K562 (cell line): ENCODE data around the gene OVOL1. TPM values are rescaled to one million over a fixed set of nuclear protein-coding genes. Genes with fewer than 3 reads are reported as not detected.

Experiments used
- CBFA2T3 ChIP-seq: fragments of 450-650 bp; IDR thresholded peaks from 2 replicates; pipeline ENCODE4 v1.6.1; 2017
- KDM1A ChIP-seq, 2 experiments: fragments of 450-650 bp; IDR thresholded peaks; 2 replicates each; pipeline ENCODE4 v1.6.1; 2016; ENCODE audit warnings: mild to moderate bottlenecking in 2 of 2
- KLF16 ChIP-seq: IDR thresholded peaks from 2 replicates; pipeline ENCODE4 v1.6.1; 2016; ENCODE audit warnings: antibody characterized with exemption
- MEIS2 ChIP-seq: fragments of 450-650 bp; IDR thresholded peaks from 2 replicates; pipeline ENCODE4 v1.6.1; 2014; ENCODE audit warnings: mild to moderate bottlenecking; ENCODE audit not compliant: partially characterized antibody
- RCOR1 ChIP-seq, 2 experiments: IDR thresholded peaks; 2 replicates each; pipeline ENCODE4 v1.6.1; 2012; ENCODE audit warnings: low read depth in 2 of 2, low read length in 2 of 2, borderline replicate concordance in 1 of 2, improper control_type of control experiment in 1 of 2
- polyA plus RNA-seq, 8 experiments: library from polyadenylated mRNA; depleted of rRNA in 4 of 8; stranded (reverse) in 5 of 8; unstranded in 3 of 8; fragments of >200 nt; fragmentation: Nextera tagmentation in 2 of 8; fragmentation: Illumina TruSeq in 1 of 8; extraction: Ambion mirVana in 2 of 8; extraction: Trizol in 1 of 8; gene quantifications; 2 replicates each; pipeline versions ENCODE4 v1.2.1 to v1.2.3, GENCODE V29; 2011 to 2014; ENCODE audit warnings: inconsistent platforms in 1 of 8, missing spikeins in 1 of 8
- total RNA-seq, 7 experiments: library from RNA; depleted of rRNA in 6 of 7; stranded (reverse); fragments of >200 nt in 6 of 7; fragmentation: Illumina TruSeq in 2 of 7; extraction: Trizol in 2 of 7; gene quantifications; 2 replicates each; pipeline versions ENCODE4 v1.2.1 to v1.2.3, GENCODE V29; 2011 to 2021; ENCODE audit warnings: low replicate concordance in 1 of 7
- TF ChIP-seq, protein P1 (sequence below): fragments of 450-650 bp; IDR thresholded peaks from 2 replicates; pipeline ENCODE4 v1.6.1; 2016; ENCODE audit warnings: mild to moderate bottlenecking, moderate library complexity
- TF ChIP-seq, protein P2 (sequence below): fragments of 450-650 bp; IDR thresholded peaks from 2 replicates; pipeline ENCODE4 v1.6.1; 2016
- TF ChIP-seq, protein P3 (sequence below): fragments of 250-450 bp; sonication (Bioruptor Pico); IDR thresholded peaks from 2 replicates; pipeline ENCODE4 v1.8.0; 2022; ENCODE audit warnings: inconsistent platforms, mild to moderate bottlenecking, moderate library complexity, borderline replicate concordance
- TF ChIP-seq, protein P4 (sequence below): fragments of 450-650 bp; IDR thresholded peaks from 2 replicates; pipeline ENCODE4 v1.6.1; 2017; ENCODE audit warnings: antibody characterized with exemption
- TF ChIP-seq, protein P5 (sequence below): fragments of 250-450 bp; sonication (Bioruptor Pico); IDR thresholded peaks from 2 replicates; pipeline ENCODE4 v1.5.0; 2020; ENCODE audit warnings: mild to moderate bottlenecking

The OVOL1 gene
- total and polyA plus RNA-seq, 9 of the 15 experiments (the other 6 are each of a cell fraction or from before 2014, with no cell fraction given) = 0.09 TPM; not detected in 8

DNA sequence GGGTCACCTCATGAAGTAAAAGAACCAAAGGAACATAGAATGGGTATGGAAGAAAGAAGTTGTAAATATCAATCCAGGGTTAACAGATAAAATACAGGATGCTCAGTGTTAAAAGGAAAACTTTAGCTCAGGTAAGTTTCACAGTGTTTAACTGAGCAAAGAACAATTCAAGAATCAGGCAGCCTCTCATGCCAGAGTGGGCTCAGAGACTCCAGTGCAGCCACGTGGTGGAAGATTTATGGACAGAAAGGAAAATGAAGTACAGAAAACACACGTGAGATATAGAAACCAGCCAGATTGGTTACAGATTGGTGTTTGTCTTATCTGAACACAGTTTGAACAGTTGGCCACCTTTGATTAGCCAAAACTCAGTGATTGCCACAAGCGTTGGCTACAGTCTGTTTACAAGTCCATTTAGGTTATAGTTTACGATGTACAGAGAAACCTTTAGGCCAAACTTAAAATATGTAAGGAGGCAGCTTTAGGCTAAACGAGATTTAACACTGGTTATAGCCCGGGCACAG lies 15.2 kb upstream of the OVOL1 start (continued):
- TF ChIP-seq, protein P1, sequence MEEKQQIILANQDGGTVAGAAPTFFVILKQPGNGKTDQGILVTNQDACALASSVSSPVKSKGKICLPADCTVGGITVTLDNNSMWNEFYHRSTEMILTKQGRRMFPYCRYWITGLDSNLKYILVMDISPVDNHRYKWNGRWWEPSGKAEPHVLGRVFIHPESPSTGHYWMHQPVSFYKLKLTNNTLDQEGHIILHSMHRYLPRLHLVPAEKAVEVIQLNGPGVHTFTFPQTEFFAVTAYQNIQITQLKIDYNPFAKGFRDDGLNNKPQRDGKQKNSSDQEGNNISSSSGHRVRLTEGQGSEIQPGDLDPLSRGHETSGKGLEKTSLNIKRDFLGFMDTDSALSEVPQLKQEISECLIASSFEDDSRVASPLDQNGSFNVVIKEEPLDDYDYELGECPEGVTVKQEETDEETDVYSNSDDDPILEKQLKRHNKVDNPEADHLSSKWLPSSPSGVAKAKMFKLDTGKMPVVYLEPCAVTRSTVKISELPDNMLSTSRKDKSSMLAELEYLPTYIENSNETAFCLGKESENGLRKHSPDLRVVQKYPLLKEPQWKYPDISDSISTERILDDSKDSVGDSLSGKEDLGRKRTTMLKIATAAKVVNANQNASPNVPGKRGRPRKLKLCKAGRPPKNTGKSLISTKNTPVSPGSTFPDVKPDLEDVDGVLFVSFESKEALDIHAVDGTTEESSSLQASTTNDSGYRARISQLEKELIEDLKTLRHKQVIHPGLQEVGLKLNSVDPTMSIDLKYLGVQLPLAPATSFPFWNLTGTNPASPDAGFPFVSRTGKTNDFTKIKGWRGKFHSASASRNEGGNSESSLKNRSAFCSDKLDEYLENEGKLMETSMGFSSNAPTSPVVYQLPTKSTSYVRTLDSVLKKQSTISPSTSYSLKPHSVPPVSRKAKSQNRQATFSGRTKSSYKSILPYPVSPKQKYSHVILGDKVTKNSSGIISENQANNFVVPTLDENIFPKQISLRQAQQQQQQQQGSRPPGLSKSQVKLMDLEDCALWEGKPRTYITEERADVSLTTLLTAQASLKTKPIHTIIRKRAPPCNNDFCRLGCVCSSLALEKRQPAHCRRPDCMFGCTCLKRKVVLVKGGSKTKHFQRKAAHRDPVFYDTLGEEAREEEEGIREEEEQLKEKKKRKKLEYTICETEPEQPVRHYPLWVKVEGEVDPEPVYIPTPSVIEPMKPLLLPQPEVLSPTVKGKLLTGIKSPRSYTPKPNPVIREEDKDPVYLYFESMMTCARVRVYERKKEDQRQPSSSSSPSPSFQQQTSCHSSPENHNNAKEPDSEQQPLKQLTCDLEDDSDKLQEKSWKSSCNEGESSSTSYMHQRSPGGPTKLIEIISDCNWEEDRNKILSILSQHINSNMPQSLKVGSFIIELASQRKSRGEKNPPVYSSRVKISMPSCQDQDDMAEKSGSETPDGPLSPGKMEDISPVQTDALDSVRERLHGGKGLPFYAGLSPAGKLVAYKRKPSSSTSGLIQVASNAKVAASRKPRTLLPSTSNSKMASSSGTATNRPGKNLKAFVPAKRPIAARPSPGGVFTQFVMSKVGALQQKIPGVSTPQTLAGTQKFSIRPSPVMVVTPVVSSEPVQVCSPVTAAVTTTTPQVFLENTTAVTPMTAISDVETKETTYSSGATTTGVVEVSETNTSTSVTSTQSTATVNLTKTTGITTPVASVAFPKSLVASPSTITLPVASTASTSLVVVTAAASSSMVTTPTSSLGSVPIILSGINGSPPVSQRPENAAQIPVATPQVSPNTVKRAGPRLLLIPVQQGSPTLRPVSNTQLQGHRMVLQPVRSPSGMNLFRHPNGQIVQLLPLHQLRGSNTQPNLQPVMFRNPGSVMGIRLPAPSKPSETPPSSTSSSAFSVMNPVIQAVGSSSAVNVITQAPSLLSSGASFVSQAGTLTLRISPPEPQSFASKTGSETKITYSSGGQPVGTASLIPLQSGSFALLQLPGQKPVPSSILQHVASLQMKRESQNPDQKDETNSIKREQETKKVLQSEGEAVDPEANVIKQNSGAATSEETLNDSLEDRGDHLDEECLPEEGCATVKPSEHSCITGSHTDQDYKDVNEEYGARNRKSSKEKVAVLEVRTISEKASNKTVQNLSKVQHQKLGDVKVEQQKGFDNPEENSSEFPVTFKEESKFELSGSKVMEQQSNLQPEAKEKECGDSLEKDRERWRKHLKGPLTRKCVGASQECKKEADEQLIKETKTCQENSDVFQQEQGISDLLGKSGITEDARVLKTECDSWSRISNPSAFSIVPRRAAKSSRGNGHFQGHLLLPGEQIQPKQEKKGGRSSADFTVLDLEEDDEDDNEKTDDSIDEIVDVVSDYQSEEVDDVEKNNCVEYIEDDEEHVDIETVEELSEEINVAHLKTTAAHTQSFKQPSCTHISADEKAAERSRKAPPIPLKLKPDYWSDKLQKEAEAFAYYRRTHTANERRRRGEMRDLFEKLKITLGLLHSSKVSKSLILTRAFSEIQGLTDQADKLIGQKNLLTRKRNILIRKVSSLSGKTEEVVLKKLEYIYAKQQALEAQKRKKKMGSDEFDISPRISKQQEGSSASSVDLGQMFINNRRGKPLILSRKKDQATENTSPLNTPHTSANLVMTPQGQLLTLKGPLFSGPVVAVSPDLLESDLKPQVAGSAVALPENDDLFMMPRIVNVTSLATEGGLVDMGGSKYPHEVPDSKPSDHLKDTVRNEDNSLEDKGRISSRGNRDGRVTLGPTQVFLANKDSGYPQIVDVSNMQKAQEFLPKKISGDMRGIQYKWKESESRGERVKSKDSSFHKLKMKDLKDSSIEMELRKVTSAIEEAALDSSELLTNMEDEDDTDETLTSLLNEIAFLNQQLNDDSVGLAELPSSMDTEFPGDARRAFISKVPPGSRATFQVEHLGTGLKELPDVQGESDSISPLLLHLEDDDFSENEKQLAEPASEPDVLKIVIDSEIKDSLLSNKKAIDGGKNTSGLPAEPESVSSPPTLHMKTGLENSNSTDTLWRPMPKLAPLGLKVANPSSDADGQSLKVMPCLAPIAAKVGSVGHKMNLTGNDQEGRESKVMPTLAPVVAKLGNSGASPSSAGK = no peak
- TF ChIP-seq, protein P2, sequence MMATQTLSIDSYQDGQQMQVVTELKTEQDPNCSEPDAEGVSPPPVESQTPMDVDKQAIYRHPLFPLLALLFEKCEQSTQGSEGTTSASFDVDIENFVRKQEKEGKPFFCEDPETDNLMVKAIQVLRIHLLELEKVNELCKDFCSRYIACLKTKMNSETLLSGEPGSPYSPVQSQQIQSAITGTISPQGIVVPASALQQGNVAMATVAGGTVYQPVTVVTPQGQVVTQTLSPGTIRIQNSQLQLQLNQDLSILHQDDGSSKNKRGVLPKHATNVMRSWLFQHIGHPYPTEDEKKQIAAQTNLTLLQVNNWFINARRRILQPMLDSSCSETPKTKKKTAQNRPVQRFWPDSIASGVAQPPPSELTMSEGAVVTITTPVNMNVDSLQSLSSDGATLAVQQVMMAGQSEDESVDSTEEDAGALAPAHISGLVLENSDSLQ = 0 out of 2 replicates have a peak, but pooled peaks have one; percentile 33
- peak in 1 of 2 experiments; percentile 46; a peak in 1 of 4 replicates for TF ChIP-seq RCOR1 (IDR thresholded peaks at IDR 0.05; ENCODE audit: borderline replicate concordance in 1 of 2, low read depth in 2 of 2, low read length in 2 of 2)
- TF ChIP-seq KLF16 = no peak
- TF ChIP-seq, protein P3, sequence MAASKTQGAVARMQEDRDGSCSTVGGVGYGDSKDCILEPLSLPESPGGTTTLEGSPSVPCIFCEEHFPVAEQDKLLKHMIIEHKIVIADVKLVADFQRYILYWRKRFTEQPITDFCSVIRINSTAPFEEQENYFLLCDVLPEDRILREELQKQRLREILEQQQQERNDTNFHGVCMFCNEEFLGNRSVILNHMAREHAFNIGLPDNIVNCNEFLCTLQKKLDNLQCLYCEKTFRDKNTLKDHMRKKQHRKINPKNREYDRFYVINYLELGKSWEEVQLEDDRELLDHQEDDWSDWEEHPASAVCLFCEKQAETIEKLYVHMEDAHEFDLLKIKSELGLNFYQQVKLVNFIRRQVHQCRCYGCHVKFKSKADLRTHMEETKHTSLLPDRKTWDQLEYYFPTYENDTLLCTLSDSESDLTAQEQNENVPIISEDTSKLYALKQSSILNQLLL (CRISPR knock-in tag) = no peak
- peak; percentile 56 to 61; a peak in 3 of 4 replicates for TF ChIP-seq KDM1A (IDR thresholded peaks at IDR 0.05)
- TF ChIP-seq MEIS2 = peak; percentile 52
- TF ChIP-seq, protein P4, sequence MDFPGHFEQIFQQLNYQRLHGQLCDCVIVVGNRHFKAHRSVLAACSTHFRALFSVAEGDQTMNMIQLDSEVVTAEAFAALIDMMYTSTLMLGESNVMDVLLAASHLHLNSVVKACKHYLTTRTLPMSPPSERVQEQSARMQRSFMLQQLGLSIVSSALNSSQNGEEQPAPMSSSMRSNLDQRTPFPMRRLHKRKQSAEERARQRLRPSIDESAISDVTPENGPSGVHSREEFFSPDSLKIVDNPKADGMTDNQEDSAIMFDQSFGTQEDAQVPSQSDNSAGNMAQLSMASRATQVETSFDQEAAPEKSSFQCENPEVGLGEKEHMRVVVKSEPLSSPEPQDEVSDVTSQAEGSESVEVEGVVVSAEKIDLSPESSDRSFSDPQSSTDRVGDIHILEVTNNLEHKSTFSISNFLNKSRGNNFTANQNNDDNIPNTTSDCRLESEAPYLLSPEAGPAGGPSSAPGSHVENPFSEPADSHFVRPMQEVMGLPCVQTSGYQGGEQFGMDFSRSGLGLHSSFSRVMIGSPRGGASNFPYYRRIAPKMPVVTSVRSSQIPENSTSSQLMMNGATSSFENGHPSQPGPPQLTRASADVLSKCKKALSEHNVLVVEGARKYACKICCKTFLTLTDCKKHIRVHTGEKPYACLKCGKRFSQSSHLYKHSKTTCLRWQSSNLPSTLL = no peak
- TF ChIP-seq CBFA2T3 = peak; percentile 62
- TF ChIP-seq, protein P5, sequence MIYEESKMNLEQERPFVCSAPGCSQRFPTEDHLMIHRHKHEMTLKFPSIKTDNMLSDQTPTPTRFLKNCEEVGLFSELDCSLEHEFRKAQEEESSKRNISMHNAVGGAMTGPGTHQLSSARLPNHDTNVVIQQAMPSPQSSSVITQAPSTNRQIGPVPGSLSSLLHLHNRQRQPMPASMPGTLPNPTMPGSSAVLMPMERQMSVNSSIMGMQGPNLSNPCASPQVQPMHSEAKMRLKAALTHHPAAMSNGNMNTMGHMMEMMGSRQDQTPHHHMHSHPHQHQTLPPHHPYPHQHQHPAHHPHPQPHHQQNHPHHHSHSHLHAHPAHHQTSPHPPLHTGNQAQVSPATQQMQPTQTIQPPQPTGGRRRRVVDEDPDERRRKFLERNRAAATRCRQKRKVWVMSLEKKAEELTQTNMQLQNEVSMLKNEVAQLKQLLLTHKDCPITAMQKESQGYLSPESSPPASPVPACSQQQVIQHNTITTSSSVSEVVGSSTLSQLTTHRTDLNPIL = no peak
